Endodermal cell (in vitro differentiated cells): ENCODE measurements around the gene THSD4. TPM values are rescaled to one million over a fixed set of nuclear protein-coding genes. Genes with fewer than 3 reads are reported as not detected.

Source experiments
- DNase-seq: peaks from one replicate; pipeline ENCODE4 v3.0.0-alpha.2; 2017
- H3K27ac ChIP-seq: 2 replicates; pipeline ENCODE4 v1.5.1; 2013; ENCODE audit warnings: mild to moderate bottlenecking, low read depth, low read length, moderate library complexity
- H3K27me3 ChIP-seq: 2 replicates; pipeline ENCODE4 v1.6.1; 2013; ENCODE audit warnings: mild to moderate bottlenecking, low read length, moderate library complexity; ENCODE audit not compliant: insufficient read depth, control insufficient read depth, poor library complexity, severe bottlenecking
- H3K36me3 ChIP-seq: 2 replicates; pipeline ENCODE4 v1.7.0; 2013; ENCODE audit warnings: mild to moderate bottlenecking, low read length, moderate library complexity; ENCODE audit not compliant: control insufficient read depth, insufficient read depth
- H3K4me1 ChIP-seq: one replicate; pipeline ENCODE4 v1.7.0; 2013; ENCODE audit warnings: low read length; ENCODE audit not compliant: control insufficient read depth, insufficient read depth
- H3K4me3 ChIP-seq: 2 replicates; pipeline ENCODE4 v1.5.1; 2013; ENCODE audit warnings: mild to moderate bottlenecking, low read length, moderate library complexity
- H3K9ac ChIP-seq: 2 replicates; pipeline ENCODE4 v1.6.1; 2013; ENCODE audit warnings: mild to moderate bottlenecking, low read length, moderate library complexity; ENCODE audit not compliant: poor library complexity, severe bottlenecking; ENCODE audit errors: extremely low read depth
- H3K9me3 ChIP-seq: 2 replicates; pipeline ENCODE4 v1.6.1; 2013; ENCODE audit warnings: mild to moderate bottlenecking, low read length, moderate library complexity; ENCODE audit not compliant: control insufficient read depth
- H3K27ac Mint-ChIP-seq: 2 replicates; pipeline ENCODE4 v1.8.0; 2020; ENCODE audit warnings: mixed read lengths
- H3K27me3 Mint-ChIP-seq: 2 replicates; pipeline ENCODE4 v1.8.0; 2021; ENCODE audit warnings: mild to moderate bottlenecking, mixed read lengths; ENCODE audit not compliant: insufficient read depth
- H3K36me3 Mint-ChIP-seq: 2 replicates; pipeline ENCODE4 v1.8.0; 2020; ENCODE audit warnings: low read depth, mixed read lengths
- H3K4me1 Mint-ChIP-seq: 2 replicates; pipeline ENCODE4 v1.8.0; 2020; ENCODE audit warnings: mixed read lengths
- H3K4me3 Mint-ChIP-seq: 2 replicates; pipeline ENCODE4 v1.8.0; 2020; ENCODE audit warnings: mild to moderate bottlenecking, moderate library complexity, mixed read lengths
- H3K9me3 Mint-ChIP-seq: 2 replicates; pipeline ENCODE4 v1.8.0; 2020; ENCODE audit warnings: mild to moderate bottlenecking, mixed read lengths
- WGBS, 2 experiments: methylation state at CpG; one replicate each; pipeline versions ENCODE4 v1.1.5 to v1.1.7; 2013; ENCODE audit warnings: missing lambda C conversion rate in 2 of 2, mixed read lengths in 1 of 2; ENCODE audit not compliant: insufficient coverage in 1 of 2, insufficient read length in 1 of 2; 5-methylcytosine and 5-hydroxymethylcytosine counted together
- total RNA-seq, 2 donors: library from RNA; stranded (reverse); fragmentation: NEBNext Ultra II Directional in 1 of 2; extraction: Animal tissue kit (Norgen Biotek cat#: 25700) in 1 of 2; gene quantifications; 2 replicates in 1 of 2; 3 replicates in 1 of 2; pipeline ENCODE4 v1.2.1, GENCODE V29; 2021
- TF ChIP-seq, protein P1 (sequence below): fragments of 200-600 bp; sonication (generic); conservative IDR thresholded peaks from 2 replicates; pipeline ENCODE4 v1.5.0; 2021; ENCODE audit warnings: antibody characterized with exemption, mild to moderate bottlenecking

THSD4 gene
- total RNA-seq, 2 donors from 2014 or later, result 4.6 to 5.4 TPM

GRCh38 chr15:71654720-71655174, 539.5 kb downstream of the THSD4 start:
- H3K36me3 ChIP-seq, result no peaks in the 10 kb centered on the region
- H3K27me3 ChIP-seq, result no peaks in the 10 kb centered on the region
- no peak overlapping the region for H3K4me3 ChIP-seq
- Mint-ChIP-seq H3K4me3 (no peak overlapping the region), H3K36me3 (no peaks in the 10 kb centered on the region), H3K9me3 (no peaks in the 10 kb centered on the region), H3K27ac (no peak overlapping the region), H3K4me1 (peaks cover 18% of the 10 kb centered on the region), H3K27me3 (no peaks in the 10 kb centered on the region)
- no peak for DNase-seq
- peaks cover 13% of the 10 kb centered on the region for H3K4me1 ChIP-seq
- TF ChIP-seq, protein P1, sequence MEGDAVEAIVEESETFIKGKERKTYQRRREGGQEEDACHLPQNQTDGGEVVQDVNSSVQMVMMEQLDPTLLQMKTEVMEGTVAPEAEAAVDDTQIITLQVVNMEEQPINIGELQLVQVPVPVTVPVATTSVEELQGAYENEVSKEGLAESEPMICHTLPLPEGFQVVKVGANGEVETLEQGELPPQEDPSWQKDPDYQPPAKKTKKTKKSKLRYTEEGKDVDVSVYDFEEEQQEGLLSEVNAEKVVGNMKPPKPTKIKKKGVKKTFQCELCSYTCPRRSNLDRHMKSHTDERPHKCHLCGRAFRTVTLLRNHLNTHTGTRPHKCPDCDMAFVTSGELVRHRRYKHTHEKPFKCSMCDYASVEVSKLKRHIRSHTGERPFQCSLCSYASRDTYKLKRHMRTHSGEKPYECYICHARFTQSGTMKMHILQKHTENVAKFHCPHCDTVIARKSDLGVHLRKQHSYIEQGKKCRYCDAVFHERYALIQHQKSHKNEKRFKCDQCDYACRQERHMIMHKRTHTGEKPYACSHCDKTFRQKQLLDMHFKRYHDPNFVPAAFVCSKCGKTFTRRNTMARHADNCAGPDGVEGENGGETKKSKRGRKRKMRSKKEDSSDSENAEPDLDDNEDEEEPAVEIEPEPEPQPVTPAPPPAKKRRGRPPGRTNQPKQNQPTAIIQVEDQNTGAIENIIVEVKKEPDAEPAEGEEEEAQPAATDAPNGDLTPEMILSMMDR, result no peak
- 88 to 100% methylated on average over 3 of the region's 3 CpGs for WGBS, 2 experiments
- H3K9ac ChIP-seq, result no peak overlapping the region
- H3K9me3 ChIP-seq, result no peaks in the 10 kb centered on the region
- no peak overlapping the region for H3K27ac ChIP-seq

- WGBS, 2 experiments, result 73 to 92% methylated on average over 3 to 4 of the region's 4 CpGs
- Mint-ChIP-seq H3K27ac (no peak overlapping the region), H3K4me1 (peaks cover 20% of the 10 kb centered on the region), H3K4me3 (no peak overlapping the region), H3K27me3 (no peaks in the 10 kb centered on the region), H3K36me3 (no peaks in the 10 kb centered on the region), H3K9me3 (no peaks in the 10 kb centered on the region)
- TF ChIP-seq, protein P1, result no peak
- Histone ChIP-seq H3K4me1 (peaks cover 11% of the 10 kb centered on the region), H3K4me3 (no peak overlapping the region), H3K36me3 (no peaks in the 10 kb centered on the region), H3K27me3 (no peaks in the 10 kb centered on the region), H3K27ac (no peak overlapping the region), H3K9me3 (no peaks in the 10 kb centered on the region), H3K9ac (no peak overlapping the region)
- no peak for DNase-seq
Observed at GRCh38 chr15:71656425-71656824, 541.2 kb downstream of the THSD4 start.

DNA sequence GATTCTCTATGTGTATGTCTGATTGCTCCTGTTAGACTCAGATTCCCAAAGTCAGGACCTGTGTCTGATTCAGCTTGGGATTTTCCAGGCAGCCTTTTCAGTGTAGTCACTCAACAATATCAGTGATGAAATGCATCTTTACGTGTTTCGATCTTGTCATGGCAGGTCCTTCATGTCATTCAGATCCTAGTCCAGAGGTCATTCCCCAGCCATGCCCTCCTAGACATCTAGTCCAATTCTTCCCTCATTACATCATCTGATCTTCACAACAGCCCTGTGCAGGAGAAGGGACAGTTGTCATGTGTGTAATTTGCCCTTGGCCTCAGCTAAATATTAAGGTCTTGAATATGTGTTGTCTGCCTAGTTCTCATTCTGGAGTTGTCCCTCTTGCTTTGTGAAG, 541.9 kb downstream of the THSD4 start:
- H3K9ac ChIP-seq, result no peak overlapping the region
- Mint-ChIP-seq H3K4me1 (peaks cover 20% of the 10 kb centered on the region), H3K4me3 (no peak overlapping the region), H3K27ac (no peak overlapping the region), H3K36me3 (no peaks in the 10 kb centered on the region), H3K9me3 (no peaks in the 10 kb centered on the region), H3K27me3 (no peaks in the 10 kb centered on the region)
- H3K27ac ChIP-seq, result no peak overlapping the region
- H3K27me3 ChIP-seq, result no peaks in the 10 kb centered on the region
- TF ChIP-seq, protein P1, result no peak
- no peak overlapping the region for H3K4me3 ChIP-seq
- H3K36me3 ChIP-seq, result no peaks in the 10 kb centered on the region
- H3K4me1 ChIP-seq, result peaks cover 11% of the 10 kb centered on the region
- no peaks in the 10 kb centered on the region for H3K9me3 ChIP-seq
- no peak for DNase-seq
- WGBS, 2 experiments, result 91% methylated on average over 2 of the region's 2 CpGs; no CpG with 5 or more reads in 1 of the 2 experiments
